NCI-H146 treated with DMSO at 0.1 percent for 48 hours (cell line): Measurements from ENCODE around the gene RAD51AP2.

ENCODE experiments used
- DNase-seq: peaks from one replicate; lab custom pipeline; 2025; ENCODE audit not compliant: unreplicated experiment; lab: John Stamatoyannopoulos, UW

Gene RAD51AP2

DNA sequence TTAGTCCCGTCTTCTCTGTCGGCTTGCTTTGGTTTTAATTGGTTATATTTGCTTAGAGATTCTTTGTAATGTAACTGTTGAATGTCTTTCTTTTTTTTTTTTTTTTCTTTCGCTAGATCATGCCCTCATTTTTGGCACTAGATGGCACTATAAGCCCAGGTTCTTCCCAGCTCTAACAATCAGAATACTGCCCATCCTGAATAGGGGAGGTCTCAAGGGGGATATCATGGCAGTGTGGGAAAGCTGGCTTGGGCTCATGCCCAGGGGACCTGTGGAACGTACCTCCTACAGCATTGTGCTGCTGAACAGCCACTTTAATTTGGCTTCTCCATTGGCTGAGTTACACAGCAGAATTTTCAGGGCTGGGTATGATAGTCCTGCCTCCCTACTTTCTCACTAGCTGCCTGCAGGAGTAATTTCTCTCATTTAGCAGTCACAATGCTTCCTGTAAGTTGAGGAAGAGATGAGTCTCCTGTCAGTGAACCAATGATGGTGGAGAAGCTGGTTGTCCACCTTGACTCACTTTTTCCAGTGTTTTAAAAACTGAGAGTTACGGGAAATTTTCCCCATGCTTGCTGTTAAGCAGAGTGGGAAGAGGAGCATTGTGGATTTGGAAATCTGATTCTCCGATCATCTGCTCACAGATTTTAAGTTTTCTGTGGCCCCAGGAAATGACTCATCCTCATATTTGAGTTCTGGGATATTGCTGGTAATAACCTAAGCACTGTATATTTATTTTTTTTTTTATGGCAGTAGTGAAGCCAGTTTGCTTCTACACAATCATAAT lies 47.2 kb downstream of the RAD51AP2 start:
- DNase-seq = peak; percentile 6

DNA sequence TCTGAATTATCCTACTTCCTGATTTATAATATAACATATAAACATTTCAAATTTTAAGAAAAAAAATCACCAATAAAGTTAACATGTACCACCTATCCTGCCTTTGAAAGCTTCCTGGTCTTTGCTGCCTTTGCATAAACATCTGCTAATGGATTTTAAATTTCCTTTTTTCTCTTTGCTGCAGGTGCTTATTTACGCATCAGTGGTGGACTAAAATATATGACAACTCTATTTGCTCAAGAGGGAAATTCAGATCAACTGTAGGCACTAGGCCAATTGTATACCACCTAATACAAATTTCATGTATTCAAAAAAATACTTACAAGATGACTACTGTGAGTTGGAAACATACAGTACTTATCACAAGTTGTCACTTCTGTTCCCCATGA lies 57.2 kb downstream of the RAD51AP2 start:
- DNase-seq = no peak
